Panc1 (cell line): ENCODE measurements around the gene P2RY14.

Experiments
- POLR2AphosphoS5 ChIP-seq: IDR thresholded peaks from 2 replicates; pipeline ENCODE4 v1.6.1; 2012; ENCODE audit warnings: mild to moderate bottlenecking, low read depth, low read length, moderate library complexity
- SIN3A ChIP-seq: IDR thresholded peaks from 2 replicates; pipeline ENCODE4 v1.6.1; 2012; ENCODE audit warnings: low read depth, mild to moderate bottlenecking, low read length, moderate library complexity, borderline replicate concordance; ENCODE audit not compliant: insufficient read depth
- TCF7L2 ChIP-seq: IDR thresholded peaks from 2 replicates; pipeline ENCODE4 v1.6.1; 2011; ENCODE audit warnings: mild to moderate bottlenecking, low read depth, low read length, inconsistent platforms
- TF ChIP-seq, protein P1 (sequence below): fragments of 450-650 bp; IDR thresholded peaks from 2 replicates; pipeline ENCODE4 v1.5.1; 2017; ENCODE audit warnings: mild to moderate bottlenecking
- TF ChIP-seq, protein P2 (sequence below), 2 experiments: IDR thresholded peaks; 2 replicates each; pipeline ENCODE4 v1.6.1; 2011 to 2012; ENCODE audit warnings: low read depth in 2 of 2, control low read depth in 1 of 2, low read length in 1 of 2, mild to moderate bottlenecking in 1 of 2, moderate library complexity in 1 of 2; ENCODE audit not compliant: insufficient read depth in 1 of 2

DNA sequence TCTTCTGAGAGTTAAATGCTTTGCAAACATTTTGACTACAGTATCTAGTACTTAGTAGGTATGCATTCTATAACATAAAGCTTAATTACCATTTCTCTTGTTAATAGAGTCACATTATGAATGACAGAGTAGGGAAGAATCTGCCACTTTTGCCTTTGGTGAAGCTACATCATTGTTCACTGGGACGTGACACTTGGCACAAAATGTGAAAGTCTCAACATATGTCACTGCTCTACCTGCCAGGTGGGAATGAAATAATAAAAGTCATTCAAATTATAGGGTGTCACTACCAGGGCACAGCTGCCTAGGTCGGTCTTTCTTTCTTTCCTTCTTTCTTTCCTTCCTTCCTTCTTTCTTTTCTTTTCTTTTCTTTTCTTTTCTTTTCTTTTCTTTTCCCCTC lies 20.7 kb upstream of the P2RY14 start:
- TF ChIP-seq, protein P1, sequence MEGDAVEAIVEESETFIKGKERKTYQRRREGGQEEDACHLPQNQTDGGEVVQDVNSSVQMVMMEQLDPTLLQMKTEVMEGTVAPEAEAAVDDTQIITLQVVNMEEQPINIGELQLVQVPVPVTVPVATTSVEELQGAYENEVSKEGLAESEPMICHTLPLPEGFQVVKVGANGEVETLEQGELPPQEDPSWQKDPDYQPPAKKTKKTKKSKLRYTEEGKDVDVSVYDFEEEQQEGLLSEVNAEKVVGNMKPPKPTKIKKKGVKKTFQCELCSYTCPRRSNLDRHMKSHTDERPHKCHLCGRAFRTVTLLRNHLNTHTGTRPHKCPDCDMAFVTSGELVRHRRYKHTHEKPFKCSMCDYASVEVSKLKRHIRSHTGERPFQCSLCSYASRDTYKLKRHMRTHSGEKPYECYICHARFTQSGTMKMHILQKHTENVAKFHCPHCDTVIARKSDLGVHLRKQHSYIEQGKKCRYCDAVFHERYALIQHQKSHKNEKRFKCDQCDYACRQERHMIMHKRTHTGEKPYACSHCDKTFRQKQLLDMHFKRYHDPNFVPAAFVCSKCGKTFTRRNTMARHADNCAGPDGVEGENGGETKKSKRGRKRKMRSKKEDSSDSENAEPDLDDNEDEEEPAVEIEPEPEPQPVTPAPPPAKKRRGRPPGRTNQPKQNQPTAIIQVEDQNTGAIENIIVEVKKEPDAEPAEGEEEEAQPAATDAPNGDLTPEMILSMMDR: no peak
- TF ChIP-seq, protein P2, sequence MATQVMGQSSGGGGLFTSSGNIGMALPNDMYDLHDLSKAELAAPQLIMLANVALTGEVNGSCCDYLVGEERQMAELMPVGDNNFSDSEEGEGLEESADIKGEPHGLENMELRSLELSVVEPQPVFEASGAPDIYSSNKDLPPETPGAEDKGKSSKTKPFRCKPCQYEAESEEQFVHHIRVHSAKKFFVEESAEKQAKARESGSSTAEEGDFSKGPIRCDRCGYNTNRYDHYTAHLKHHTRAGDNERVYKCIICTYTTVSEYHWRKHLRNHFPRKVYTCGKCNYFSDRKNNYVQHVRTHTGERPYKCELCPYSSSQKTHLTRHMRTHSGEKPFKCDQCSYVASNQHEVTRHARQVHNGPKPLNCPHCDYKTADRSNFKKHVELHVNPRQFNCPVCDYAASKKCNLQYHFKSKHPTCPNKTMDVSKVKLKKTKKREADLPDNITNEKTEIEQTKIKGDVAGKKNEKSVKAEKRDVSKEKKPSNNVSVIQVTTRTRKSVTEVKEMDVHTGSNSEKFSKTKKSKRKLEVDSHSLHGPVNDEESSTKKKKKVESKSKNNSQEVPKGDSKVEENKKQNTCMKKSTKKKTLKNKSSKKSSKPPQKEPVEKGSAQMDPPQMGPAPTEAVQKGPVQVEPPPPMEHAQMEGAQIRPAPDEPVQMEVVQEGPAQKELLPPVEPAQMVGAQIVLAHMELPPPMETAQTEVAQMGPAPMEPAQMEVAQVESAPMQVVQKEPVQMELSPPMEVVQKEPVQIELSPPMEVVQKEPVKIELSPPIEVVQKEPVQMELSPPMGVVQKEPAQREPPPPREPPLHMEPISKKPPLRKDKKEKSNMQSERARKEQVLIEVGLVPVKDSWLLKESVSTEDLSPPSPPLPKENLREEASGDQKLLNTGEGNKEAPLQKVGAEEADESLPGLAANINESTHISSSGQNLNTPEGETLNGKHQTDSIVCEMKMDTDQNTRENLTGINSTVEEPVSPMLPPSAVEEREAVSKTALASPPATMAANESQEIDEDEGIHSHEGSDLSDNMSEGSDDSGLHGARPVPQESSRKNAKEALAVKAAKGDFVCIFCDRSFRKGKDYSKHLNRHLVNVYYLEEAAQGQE (IDR thresholded peaks at IDR 0.05; ENCODE audit: insufficient read depth in 1 of 2, low read depth in 2 of 2, low read length in 1 of 2): no peak
- TF ChIP-seq TCF7L2: no peak
- TF ChIP-seq POLR2AphosphoS5: no peak
- no peak for TF ChIP-seq SIN3A
